GM12878 (cell line): ENCODE results near the gene CDH15. TPM values are rescaled to one million over a fixed set of nuclear protein-coding genes. Genes with fewer than 3 reads are reported as not detected.

Experiments
- ATAC-seq: fragments of 200-7000 bp; cut with Tn5 transposase; 3 replicates; pipeline ENCODE4 v1.9.1; 2020; ENCODE audit warnings: mild to moderate bottlenecking, moderate library complexity
- BruUV-seq: library from RNA; stranded (reverse); fragments of 400-500 nt; replicated peaks from 2 replicates; lab custom pipeline; 2021; lab: Mats Ljungman, UMichigan
- CTCF ChIA-PET: fragments of 300-600 bp; sonication (Branson Sonifier 250); formaldehyde crosslinking; extraction: SDS; loops from one replicate; lab custom pipeline; 2021; ENCODE audit warnings: inconsistent platforms; lab: Yijun Ruan, JAX
- POLR2A ChIA-PET: fragments of 350-600 bp; formaldehyde crosslinking; extraction: SDS; loops from one replicate; lab custom pipeline; 2021; ENCODE audit warnings: inconsistent platforms; lab: Charles Lee
- RAD21 ChIA-PET: fragments of 300-600 bp; sonication (Branson Sonifier 250); formaldehyde crosslinking; loops from one replicate; lab custom pipeline; 2023; ENCODE audit warnings: antibody characterized with exemption; ENCODE audit not compliant: unreplicated experiment; lab: Charles Lee
- SMC1A ChIA-PET: fragments of 300-600 bp; sonication (Branson Sonifier 250); formaldehyde crosslinking; loops from one replicate; lab custom pipeline; 2023; ENCODE audit not compliant: unreplicated experiment, uncharacterized antibody; lab: Charles Lee
- DNase-seq: peaks from one replicate; pipeline ENCODE4 v3.0.0-alpha.2; 2011; ENCODE audit warnings: low read depth, low spot score
- FAIRE-seq: peaks from 3 replicates; lab custom pipeline; 2011; peaks lifted over from hg19 to GRCh38; lab: Jason Lieb, UNC
- H2AFZ ChIP-seq: 2 replicates; pipeline ENCODE4 v1.6.0; 2011; ENCODE audit warnings: low read depth, low read length, control low read depth; ENCODE audit not compliant: control insufficient read depth
- H3K27ac ChIP-seq: 2 replicates; pipeline ENCODE4 v1.5.1; 2011; ENCODE audit warnings: control low read depth; ENCODE audit not compliant: control insufficient read depth, insufficient read depth
- H3K27me3 ChIP-seq, 2 experiments: replicated peaks in 1 of 2; 2 replicates each; pipeline versions ENCODE4 v1.6.0 to v1.6.1; 2011; ENCODE audit warnings: low read length in 1 of 2; ENCODE audit not compliant: control insufficient read depth in 2 of 2, insufficient read depth in 2 of 2
- H3K36me3 ChIP-seq, 2 experiments: 2 replicates each; pipeline ENCODE4 v1.5.1; 2011; ENCODE audit warnings: low read length in 1 of 2; ENCODE audit not compliant: control insufficient read depth in 2 of 2, insufficient read depth in 2 of 2
- H3K4me1 ChIP-seq: 2 replicates; pipeline ENCODE4 v1.6.1; 2011; ENCODE audit warnings: mild to moderate bottlenecking, low read length, moderate library complexity, mixed read lengths; ENCODE audit not compliant: control insufficient read depth, insufficient read depth
- H3K4me2 ChIP-seq: 2 replicates; pipeline ENCODE4 v1.6.0; 2011; ENCODE audit warnings: control low read depth; ENCODE audit not compliant: control insufficient read depth, insufficient read depth
- H3K4me3 ChIP-seq: fragments of 200-600 bp; sonication (generic); 2 replicates; pipeline ENCODE4 v1.5.1; 2016
- H3K79me2 ChIP-seq: 2 replicates; pipeline ENCODE4 v1.6.0; 2011; ENCODE audit warnings: low read length; ENCODE audit not compliant: control insufficient read depth, insufficient read depth
- H3K9ac ChIP-seq: 2 replicates; pipeline ENCODE4 v1.8.0; 2011; ENCODE audit warnings: low read length, control low read depth, mixed read lengths; ENCODE audit not compliant: control insufficient read depth, insufficient read depth
- H3K9me3 ChIP-seq: replicated peaks from 3 replicates; pipeline ENCODE4 v1.5.1; 2011; ENCODE audit warnings: mild to moderate bottlenecking, low read length; ENCODE audit not compliant: control insufficient read depth, insufficient read depth
- H4K20me1 ChIP-seq: 2 replicates; pipeline ENCODE4 v1.6.0; 2011; ENCODE audit not compliant: control insufficient read depth, insufficient read depth
- DPF2 ChIP-seq: fragments of 450-650 bp; IDR thresholded peaks from 2 replicates; pipeline ENCODE4 v1.6.1; 2017; ENCODE audit warnings: mild to moderate bottlenecking
- MTA3 ChIP-seq: IDR thresholded peaks from 2 replicates; pipeline ENCODE4 v1.6.1; 2012; ENCODE audit warnings: low read length, inconsistent platforms, borderline replicate concordance
- ZSCAN29 ChIP-seq: fragments of 450-650 bp; IDR thresholded peaks from 2 replicates; pipeline ENCODE4 v1.6.1; 2017; ENCODE audit warnings: mild to moderate bottlenecking, moderate library complexity
- WGBS: methylation state at CpG from one replicate; pipeline ENCODE4 v1.1.6; 2016; ENCODE audit warnings: low lambda C conversion rate; ENCODE audit not compliant: insufficient replicate concordance, insufficient coverage; ENCODE audit errors: missing lambda C conversion rate; 5-methylcytosine and 5-hydroxymethylcytosine counted together
- in situ Hi-C: fragments of 300-500 bp; cut with MboI; formaldehyde crosslinking; loops from 9 replicates; pipeline ENCODE4 v1.14.3; 2018; ENCODE audit warnings: mixed read lengths
- intact Hi-C: fragments of 100-400 bp; cut with micrococcal nuclease; formaldehyde crosslinking; loops from one replicate; pipeline ENCODE4 v1.14.2; 2022; ENCODE audit not compliant: unreplicated experiment
- polyA plus RNA-seq, 11 experiments: library from polyadenylated mRNA; depleted of rRNA in 4 of 11; unstranded in 6 of 11; stranded (reverse) in 5 of 11; fragments of >200 nt; fragmentation: Nextera tagmentation in 4 of 11; fragmentation: Illumina TruSeq in 1 of 11; extraction: Ambion mirVana in 4 of 11; extraction: Trizol in 1 of 11; gene quantifications; 1 replicate in 1 of 11; 2 replicates in 10 of 11; pipeline versions ENCODE4 v1.2.1 to v1.2.3, GENCODE V29; 2011 to 2016; ENCODE audit warnings: inconsistent platforms in 2 of 11, missing spikeins in 2 of 11, low read depth in 1 of 11
- total RNA-seq, 4 experiments: library from RNA; depleted of rRNA in 3 of 4; stranded (reverse); fragments of >200 nt in 3 of 4; fragmentation: Illumina TruSeq in 1 of 4; extraction: Trizol in 1 of 4; gene quantifications; 2 replicates each; pipeline versions ENCODE4 v1.2.1 to v1.2.3, GENCODE V29; 2013 to 2021
- TF ChIP-seq, protein P1 (sequence below): fragments of 450-650 bp; IDR thresholded peaks from 2 replicates; pipeline ENCODE4 v1.6.1; 2017; ENCODE audit warnings: mild to moderate bottlenecking, moderate library complexity

CDH15 gene
- total and polyA plus RNA-seq, 10 of the 15 experiments (the other 5 are each of a cell fraction or from before 2014, with no cell fraction given) = 0.02 to 0.06 TPM; not detected in 8

DNA sequence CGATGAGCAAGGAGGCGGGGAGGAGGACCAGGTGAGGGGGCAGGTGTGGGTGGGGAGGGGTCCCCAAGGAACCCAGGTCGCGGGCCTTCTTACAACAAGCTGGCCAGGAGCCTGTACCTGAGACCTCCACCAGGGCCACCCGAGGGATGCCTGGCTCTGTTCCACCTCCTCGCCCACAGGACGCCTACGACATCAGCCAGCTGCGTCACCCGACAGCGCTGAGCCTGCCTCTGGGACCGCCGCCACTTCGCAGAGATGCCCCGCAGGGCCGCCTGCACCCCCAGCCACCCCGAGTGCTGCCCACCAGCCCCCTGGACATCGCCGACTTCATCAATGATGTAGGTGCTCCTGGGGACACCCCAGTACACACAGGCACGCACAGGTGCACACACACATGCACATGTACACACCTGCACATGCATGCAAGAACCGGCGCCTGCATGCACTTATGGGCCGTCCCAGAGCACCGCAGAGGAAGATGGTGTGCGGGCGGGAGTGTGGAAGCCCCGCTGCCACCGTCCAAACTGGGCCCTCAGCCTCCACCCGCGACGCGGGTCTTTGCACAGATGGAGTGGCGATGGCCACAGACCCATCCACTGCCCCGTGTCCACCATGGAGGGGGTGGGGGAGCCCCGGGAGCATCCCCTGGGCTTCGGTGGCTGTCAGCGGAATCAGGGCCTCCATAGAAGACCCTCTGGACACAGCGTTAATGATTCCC lies 22.2 kb downstream of the CDH15 start:
- no peak overlapping the region for H3K4me3 ChIP-seq
- no peak overlapping the region for H3K4me2 ChIP-seq
- no peak overlapping the region for H2AFZ ChIP-seq
- ATAC-seq (no peak), FAIRE-seq (no peak), DNase-seq (no peak)
- TF ChIP-seq ZSCAN29 (no peak), MTA3 (no peak), DPF2 (no peak)
- TF ChIP-seq, protein P1, sequence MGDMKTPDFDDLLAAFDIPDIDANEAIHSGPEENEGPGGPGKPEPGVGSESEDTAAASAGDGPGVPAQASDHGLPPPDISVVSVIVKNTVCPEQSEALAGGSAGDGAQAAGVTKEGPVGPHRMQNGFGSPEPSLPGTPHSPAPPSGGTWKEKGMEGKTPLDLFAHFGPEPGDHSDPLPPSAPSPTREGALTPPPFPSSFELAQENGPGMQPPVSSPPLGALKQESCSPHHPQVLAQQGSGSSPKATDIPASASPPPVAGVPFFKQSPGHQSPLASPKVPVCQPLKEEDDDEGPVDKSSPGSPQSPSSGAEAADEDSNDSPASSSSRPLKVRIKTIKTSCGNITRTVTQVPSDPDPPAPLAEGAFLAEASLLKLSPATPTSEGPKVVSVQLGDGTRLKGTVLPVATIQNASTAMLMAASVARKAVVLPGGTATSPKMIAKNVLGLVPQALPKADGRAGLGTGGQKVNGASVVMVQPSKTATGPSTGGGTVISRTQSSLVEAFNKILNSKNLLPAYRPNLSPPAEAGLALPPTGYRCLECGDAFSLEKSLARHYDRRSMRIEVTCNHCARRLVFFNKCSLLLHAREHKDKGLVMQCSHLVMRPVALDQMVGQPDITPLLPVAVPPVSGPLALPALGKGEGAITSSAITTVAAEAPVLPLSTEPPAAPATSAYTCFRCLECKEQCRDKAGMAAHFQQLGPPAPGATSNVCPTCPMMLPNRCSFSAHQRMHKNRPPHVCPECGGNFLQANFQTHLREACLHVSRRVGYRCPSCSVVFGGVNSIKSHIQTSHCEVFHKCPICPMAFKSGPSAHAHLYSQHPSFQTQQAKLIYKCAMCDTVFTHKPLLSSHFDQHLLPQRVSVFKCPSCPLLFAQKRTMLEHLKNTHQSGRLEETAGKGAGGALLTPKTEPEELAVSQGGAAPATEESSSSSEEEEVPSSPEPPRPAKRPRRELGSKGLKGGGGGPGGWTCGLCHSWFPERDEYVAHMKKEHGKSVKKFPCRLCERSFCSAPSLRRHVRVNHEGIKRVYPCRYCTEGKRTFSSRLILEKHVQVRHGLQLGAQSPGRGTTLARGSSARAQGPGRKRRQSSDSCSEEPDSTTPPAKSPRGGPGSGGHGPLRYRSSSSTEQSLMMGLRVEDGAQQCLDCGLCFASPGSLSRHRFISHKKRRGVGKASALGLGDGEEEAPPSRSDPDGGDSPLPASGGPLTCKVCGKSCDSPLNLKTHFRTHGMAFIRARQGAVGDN = no peak
- in situ Hi-C loops = no loop called here
- POLR2A ChIA-PET = no interaction called here
- no peaks in the 10 kb centered on the region for H3K4me1 ChIP-seq
- CTCF ChIA-PET = no interaction called here
- SMC1A ChIA-PET = no interaction called here
- H3K9me3 ChIP-seq = no peaks in the 10 kb centered on the region
- no peaks in the 10 kb centered on the region for H3K27me3 ChIP-seq
- intact Hi-C loops = loop anchor here (2.0 kb wide), 1 partner anchor 21 kb away; no protein-coding TSS in a partner anchor
- RAD21 ChIA-PET = no interaction called here
- no TSS peak for BruUV-seq
- no peaks in the 10 kb centered on the region for H4K20me1 ChIP-seq
- no peaks in the 10 kb centered on the region for H3K36me3 ChIP-seq
- no peaks in the 10 kb centered on the region for H3K79me2 ChIP-seq
- no peak overlapping the region for H3K9ac ChIP-seq
- H3K27ac ChIP-seq = no peak overlapping the region
- WGBS = 89% methylated on average over 31 of the region's 38 CpGs
